Breast epithelium (tissue), 4 donors: Measurements from ENCODE around the gene CIRBP. TPM values are rescaled to one million over a fixed set of nuclear protein-coding genes. Genes with fewer than 3 reads are reported as not detected.

Source experiments
- DNase-seq, 2 donors: peaks; one replicate each; pipeline ENCODE4 v3.0.0-alpha.2; 2019; ENCODE audit warnings: low spot score in 2 of 2
- H3K27ac ChIP-seq, 2 donors: fragments of 200-600 bp; sonication (generic) in 1 of 2; one replicate each; pipeline ENCODE4 v1.5.1; 2016 to 2019; ENCODE audit warnings: mild to moderate bottlenecking in 1 of 2
- H3K27me3 ChIP-seq, 2 donors: fragments of 200-600 bp; sonication (generic) in 1 of 2; one replicate each; pipeline versions ENCODE4 v1.5.1 to v1.6.0; 2017 to 2019; ENCODE audit warnings: control low read depth in 1 of 2, mild to moderate bottlenecking in 1 of 2
- H3K36me3 ChIP-seq: fragments of 200-600 bp; one replicate; pipeline ENCODE4 v1.5.1; 2019
- H3K4me1 ChIP-seq, 2 donors: fragments of 200-600 bp; sonication (generic); one replicate each; pipeline ENCODE4 v1.5.1; 2016 to 2019; ENCODE audit warnings: control low read depth in 1 of 2
- H3K4me3 ChIP-seq, 3 donors: fragments of 200-600 bp; sonication (generic); 1 replicate in 2 of 3; 2 replicates in 1 of 3; pipeline ENCODE4 v1.5.1; 2016 to 2019; ENCODE audit warnings: mild to moderate bottlenecking in 3 of 3, moderate library complexity in 2 of 3
- H3K9me3 ChIP-seq, 2 donors: fragments of 200-600 bp; sonication (generic) in 1 of 2; one replicate each; pipeline ENCODE4 v1.5.1; 2016 to 2019; ENCODE audit warnings: control low read depth in 1 of 2
- POLR2A ChIP-seq: fragments of 450-650 bp; IDR thresholded peaks from one replicate; pipeline ENCODE4 v1.6.1; 2016; ENCODE audit warnings: antibody characterized with exemption, mild to moderate bottlenecking, moderate library complexity
- POLR2AphosphoS5 ChIP-seq, 3 donors: sonication (generic); formaldehyde crosslinking; IDR thresholded peaks; one replicate each; pipeline ENCODE4 v1.6.1; 2017; ENCODE audit warnings: antibody characterized with exemption in 3 of 3
- intact Hi-C: fragments of 100-400 bp; cut with DNase I; formaldehyde crosslinking; loops from one replicate; pipeline ENCODE4 v1.15.1; 2023; ENCODE audit warnings: low total_unique reads
- total RNA-seq, 3 donors: library from RNA; depleted of rRNA; stranded (reverse); fragments of >200 nt; gene quantifications; one replicate each; pipeline ENCODE4 v1.1.0, GENCODE V29; 2016
- TF ChIP-seq, protein P1 (sequence below), 3 donors: fragments of 450-650 bp; IDR thresholded peaks; one replicate each; pipeline ENCODE4 v1.5.1; 2016 to 2017; ENCODE audit warnings: antibody characterized with exemption in 3 of 3, mild to moderate bottlenecking in 3 of 3, moderate library complexity in 3 of 3

Gene CIRBP
- total RNA-seq, 3 donors from 2014 or later: 458 to 758 (median 656) TPM

DNA sequence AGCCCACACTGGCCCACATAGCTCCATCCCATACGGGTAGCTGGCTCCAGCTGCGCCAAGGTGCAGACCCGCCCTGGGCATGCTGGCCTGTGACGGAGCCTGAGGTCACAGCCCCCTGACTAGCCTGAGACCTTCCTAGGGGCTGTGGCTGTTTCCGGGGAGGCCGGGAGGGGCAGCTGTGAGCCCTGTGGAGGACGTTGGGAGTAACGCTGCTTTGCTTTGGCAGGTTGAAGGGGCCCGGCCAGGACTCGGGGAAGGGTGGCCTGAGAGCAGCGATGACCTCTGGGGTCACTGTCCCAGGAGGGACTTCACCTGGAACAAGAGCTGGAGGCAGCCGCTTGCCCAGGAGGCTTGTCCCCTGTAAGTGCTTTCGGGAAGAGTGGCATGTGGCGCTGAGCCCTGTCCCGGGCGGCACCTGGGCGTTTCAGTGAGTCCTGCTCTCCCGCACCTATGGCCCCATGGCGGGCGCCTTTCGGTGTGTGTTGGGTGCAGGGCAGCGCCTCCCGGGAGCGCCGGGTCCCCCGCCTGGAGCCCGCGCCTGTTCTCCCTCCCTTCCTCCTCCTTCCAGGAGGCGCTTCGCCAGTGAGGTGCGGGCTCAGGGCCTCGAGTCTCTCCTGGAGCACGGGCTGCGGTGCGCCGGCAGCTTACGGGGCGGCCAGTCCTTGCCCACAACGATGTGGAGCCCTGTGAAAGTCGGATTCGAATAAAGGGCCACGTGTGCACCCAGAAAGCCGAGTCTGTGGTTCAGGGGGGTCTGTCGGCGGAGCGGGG is 5.1 kb downstream of the CIRBP start:
- Histone ChIP-seq H3K4me1 (peaks cover 36 to 55% of the 10 kb centered on the region in 2 donors), H3K9me3 (no peaks in the 10 kb centered on the region), H3K27me3 (no peaks in the 10 kb centered on the region), H3K27ac (peak overlapping the region; percentile 94 to 99), H3K4me3 (peak overlapping the region; percentile 69 to 87 (median 79)), H3K36me3 (peaks cover 5% of the 10 kb centered on the region)
- TF ChIP-seq POLR2AphosphoS5 (IDR thresholded peaks at IDR 0.05): no peak
- no peak for TF ChIP-seq POLR2A
- TF ChIP-seq, protein P1, sequence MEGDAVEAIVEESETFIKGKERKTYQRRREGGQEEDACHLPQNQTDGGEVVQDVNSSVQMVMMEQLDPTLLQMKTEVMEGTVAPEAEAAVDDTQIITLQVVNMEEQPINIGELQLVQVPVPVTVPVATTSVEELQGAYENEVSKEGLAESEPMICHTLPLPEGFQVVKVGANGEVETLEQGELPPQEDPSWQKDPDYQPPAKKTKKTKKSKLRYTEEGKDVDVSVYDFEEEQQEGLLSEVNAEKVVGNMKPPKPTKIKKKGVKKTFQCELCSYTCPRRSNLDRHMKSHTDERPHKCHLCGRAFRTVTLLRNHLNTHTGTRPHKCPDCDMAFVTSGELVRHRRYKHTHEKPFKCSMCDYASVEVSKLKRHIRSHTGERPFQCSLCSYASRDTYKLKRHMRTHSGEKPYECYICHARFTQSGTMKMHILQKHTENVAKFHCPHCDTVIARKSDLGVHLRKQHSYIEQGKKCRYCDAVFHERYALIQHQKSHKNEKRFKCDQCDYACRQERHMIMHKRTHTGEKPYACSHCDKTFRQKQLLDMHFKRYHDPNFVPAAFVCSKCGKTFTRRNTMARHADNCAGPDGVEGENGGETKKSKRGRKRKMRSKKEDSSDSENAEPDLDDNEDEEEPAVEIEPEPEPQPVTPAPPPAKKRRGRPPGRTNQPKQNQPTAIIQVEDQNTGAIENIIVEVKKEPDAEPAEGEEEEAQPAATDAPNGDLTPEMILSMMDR (IDR thresholded peaks at IDR 0.05): no peak
- DNase-seq: no peak
- intact Hi-C loops: loop anchor here (10.0 kb wide), 2 partner anchors 131 to 171 kb away; partner anchors contain the start of genes DAZAP1 and GAMT

GRCh38 chr19:1274852-1275259 is 5.7 kb downstream of the CIRBP start:
- H3K9me3 ChIP-seq: no peaks in the 10 kb centered on the region
- H3K27me3 ChIP-seq: no peaks in the 10 kb centered on the region
- H3K4me3 ChIP-seq: peak overlapping the region; percentile 69 to 87 (median 79)
- TF ChIP-seq, protein P1 (IDR thresholded peaks at IDR 0.05): no peak
- TF ChIP-seq POLR2AphosphoS5 (IDR thresholded peaks at IDR 0.05) (no peak), POLR2A (no peak)
- peak overlapping the region; percentile 94 to 99 for H3K27ac ChIP-seq
- DNase-seq: no peak
- peaks cover 36 to 55% of the 10 kb centered on the region in 2 donors for H3K4me1 ChIP-seq
- intact Hi-C loops: loop anchor here (10.0 kb wide), 2 partner anchors 130 to 170 kb away; partner anchors contain the start of genes DAZAP1 and GAMT
- H3K36me3 ChIP-seq: peaks cover 5% of the 10 kb centered on the region

- Histone ChIP-seq H3K27me3 (no peaks in the 10 kb centered on the region), H3K27ac (peak within 1 kb of the TSS; percentile 94 to 99), H3K4me1 (peaks cover 34 to 49% of the 10 kb centered on the region in 2 donors), H3K9me3 (no peaks in the 10 kb centered on the region), H3K4me3 (peak within 1 kb of the TSS; percentile 69 to 87 (median 79)), H3K36me3 (peaks cover 5% of the 10 kb centered on the region)
- TF ChIP-seq POLR2A (peak; percentile 44), POLR2AphosphoS5 (IDR thresholded peaks at IDR 0.05) (peak; percentile 14 to 55 (median 53))
- TF ChIP-seq, protein P1 (IDR thresholded peaks at IDR 0.05): peak in 1 of 3 donors; percentile 13
- peak; percentile 94 to 98 for DNase-seq
- intact Hi-C loops: loop anchor here (10.0 kb wide), 2 partner anchors 129 to 169 kb away; partner anchors contain the start of genes DAZAP1 and GAMT
Observed at GRCh38 chr19:1275260-1275975, 6.3 kb downstream of the CIRBP start, which contains the start of gene FAM174C. Gene FAM174C (plus strand): TSS chr19:1275530. CDS start chr19:1275550, 20 bp downstream.

GRCh38 chr19:1275976-1276627 is 7.0 kb downstream of the CIRBP start:
- peaks cover 27 to 42% of the 10 kb centered on the region in 2 donors for H3K4me1 ChIP-seq
- intact Hi-C loops: loop anchor here (10.0 kb wide), 2 partner anchors 129 to 169 kb away; partner anchors contain the start of genes DAZAP1 and GAMT
- peak overlapping the region; percentile 94 to 99 for H3K27ac ChIP-seq
- H3K27me3 ChIP-seq: no peaks in the 10 kb centered on the region
- TF ChIP-seq, protein P1 (IDR thresholded peaks at IDR 0.05): no peak
- TF ChIP-seq POLR2A (no peak), POLR2AphosphoS5 (IDR thresholded peaks at IDR 0.05) (no peak)
- H3K9me3 ChIP-seq: no peaks in the 10 kb centered on the region
- peaks cover 5% of the 10 kb centered on the region for H3K36me3 ChIP-seq
- DNase-seq: no peak
- H3K4me3 ChIP-seq: peak overlapping the region; percentile 69 to 87 (median 79)
